ENCODE data around the gene WDR47. TPM values are rescaled to one million over a fixed set of nuclear protein-coding genes. Genes with fewer than 3 reads are reported as not detected.

The WDR47 gene
- total RNA-seq, 1 donor = 19.3 TPM

Other genes with a start within 250 kb of the WDR47 start
- not detected for gene AKNAD1, start 185.0 kb downstream of the WDR47 start, total RNA-seq
- 2.1 TPM for gene GPSM2, start 165.1 kb downstream of the WDR47 start, total RNA-seq
- 5.1 TPM for gene CLCC1, start 78.6 kb downstream of the WDR47 start, total RNA-seq
- 59.2 TPM for gene TAF13, start 33.9 kb upstream of the WDR47 start, total RNA-seq
- gene TMEM167B, start 48.7 kb upstream of the WDR47 start, total RNA-seq = 65.1 TPM
- 5.6 TPM for gene ELAPOR1, start 72.0 kb upstream of the WDR47 start, total RNA-seq
- gene SARS1, start 171.8 kb upstream of the WDR47 start, total RNA-seq = 87.1 TPM
- 1.4 TPM for gene CELSR2, start 207.4 kb upstream of the WDR47 start, total RNA-seq
- gene PSRC1, start 241.0 kb upstream of the WDR47 start, total RNA-seq = 0.73 TPM

Data from mononuclear cell (primary cell).